ENCODE measurements around the gene BTBD9.

- no peak for TF ChIP-seq CTCF (IDR thresholded peaks at IDR 0.05)
- TF ChIP-seq POLR2AphosphoS5 (IDR thresholded peaks at IDR 0.05), result no peak
- no peak for TF ChIP-seq POLR2A (IDR thresholded peaks at IDR 0.05)
- TF ChIP-seq EP300 (IDR thresholded peaks at IDR 0.05; ENCODE audit: low read depth), result no peak
These were observed 368.6 kb downstream of the BTBD9 start for GRCh38 chr6:38271081-38271480.

Measured in transverse colon (tissue), 4 donors.